SK-N-SH treated with all-trans-retinoic acid at 6 μM for 48 hours (cell line): ENCODE measurements around the gene STPG2.

ENCODE experiments used
- ATAC-seq: fragments of 200-7000 bp; cut with Tn5 transposase; 3 replicates; pipeline ENCODE4 v1.9.1; 2020; ENCODE audit warnings: mild to moderate bottlenecking, moderate library complexity
- ARNTL ChIP-seq: fragments of 450-650 bp; formaldehyde crosslinking; IDR thresholded peaks from 2 replicates; pipeline ENCODE4 v1.5.0; 2020; ENCODE audit warnings: low read depth, mild to moderate bottlenecking, moderate library complexity, borderline replicate concordance
- BACH2 ChIP-seq: fragments of 250-450 bp; sonication (Bioruptor Pico); IDR thresholded peaks from 2 replicates; pipeline ENCODE4 v1.9.0; 2021; ENCODE audit warnings: mild to moderate bottlenecking, borderline replicate concordance
- CSDC2 ChIP-seq: fragments of 250-450 bp; sonication (Bioruptor Pico); IDR thresholded peaks from 2 replicates; pipeline ENCODE4 v1.5.0; 2020; ENCODE audit warnings: mild to moderate bottlenecking, moderate library complexity
- ESRRG ChIP-seq: fragments of 250-450 bp; sonication (Bioruptor Pico); IDR thresholded peaks from 2 replicates; pipeline ENCODE4 v1.6.1; 2021; ENCODE audit warnings: mild to moderate bottlenecking
- ISL1 ChIP-seq: fragments of 250-450 bp; sonication (Bioruptor Pico); IDR thresholded peaks from 2 replicates; pipeline ENCODE4 v2.1.2; 2022; ENCODE audit warnings: mild to moderate bottlenecking, moderate library complexity
- OSR1 ChIP-seq: fragments of 250-450 bp; sonication (Bioruptor Pico); IDR thresholded peaks from 2 replicates; pipeline ENCODE4 v1.8.0; 2022; ENCODE audit warnings: moderate library complexity, mild to moderate bottlenecking, inconsistent platforms
- PPARA ChIP-seq: fragments of 250-450 bp; sonication (Bioruptor Pico); IDR thresholded peaks from 2 replicates; pipeline ENCODE4 v1.5.0; 2020; ENCODE audit warnings: mild to moderate bottlenecking, borderline replicate concordance
- RARB ChIP-seq: fragments of 250-450 bp; sonication (Bioruptor Pico); IDR thresholded peaks from 2 replicates; pipeline ENCODE4 v1.8.0; 2021; ENCODE audit warnings: mild to moderate bottlenecking, moderate library complexity
- SNAI2 ChIP-seq: fragments of 250-450 bp; sonication (Bioruptor Pico); IDR thresholded peaks from 2 replicates; pipeline ENCODE4 v1.5.0; 2020; ENCODE audit warnings: mild to moderate bottlenecking, moderate library complexity
- TCF4 ChIP-seq: fragments of 250-450 bp; sonication (Bioruptor Pico); IDR thresholded peaks from 2 replicates; pipeline ENCODE4 v1.8.0; 2021; ENCODE audit warnings: mild to moderate bottlenecking, moderate library complexity, borderline replicate concordance
- TOX ChIP-seq: fragments of 250-450 bp; sonication (Bioruptor Pico); IDR thresholded peaks from 2 replicates; pipeline ENCODE4 v1.8.0; 2021; ENCODE audit warnings: mild to moderate bottlenecking, moderate library complexity, borderline replicate concordance
- ZC3H10 ChIP-seq: fragments of 250-450 bp; sonication (Bioruptor Pico); IDR thresholded peaks from 2 replicates; pipeline ENCODE4 v1.5.1; 2021; ENCODE audit warnings: mild to moderate bottlenecking, moderate library complexity
- ZFP30 ChIP-seq: fragments of 450-650 bp; formaldehyde crosslinking; IDR thresholded peaks from 2 replicates; pipeline ENCODE4 v1.5.0; 2022; ENCODE audit warnings: mild to moderate bottlenecking, moderate library complexity
- ZNF565 ChIP-seq: fragments of 450-650 bp; formaldehyde crosslinking; conservative IDR thresholded peaks from 2 replicates; pipeline ENCODE4 v1.5.0; 2020; ENCODE audit warnings: low read depth, mild to moderate bottlenecking, moderate library complexity
- ZNF70 ChIP-seq: fragments of 450-650 bp; formaldehyde crosslinking; IDR thresholded peaks from 2 replicates; pipeline ENCODE4 v1.5.0; 2020; ENCODE audit warnings: mild to moderate bottlenecking, moderate library complexity
- TF ChIP-seq, protein P1 (sequence below): fragments of 250-450 bp; sonication (Bioruptor Pico); IDR thresholded peaks from 2 replicates; pipeline ENCODE4 v1.8.0; 2020; ENCODE audit warnings: mild to moderate bottlenecking, moderate library complexity, borderline replicate concordance
- TF ChIP-seq, protein P2 (sequence below): fragments of 250-450 bp; sonication (Bioruptor Pico); IDR thresholded peaks from 2 replicates; pipeline ENCODE4 v1.5.0; 2020; ENCODE audit warnings: mild to moderate bottlenecking, moderate library complexity
- TF ChIP-seq, protein P3 (sequence below): fragments of 250-450 bp; sonication (Bioruptor Pico); IDR thresholded peaks from 2 replicates; pipeline ENCODE4 v1.5.1; 2021; ENCODE audit warnings: mild to moderate bottlenecking, moderate library complexity
- TF ChIP-seq, protein P4 (sequence below): fragments of 250-450 bp; sonication (Bioruptor Pico); IDR thresholded peaks from 2 replicates; pipeline ENCODE4 v1.8.0; 2021; ENCODE audit warnings: low read depth, mild to moderate bottlenecking, moderate library complexity, borderline replicate concordance

Gene STPG2

DNA sequence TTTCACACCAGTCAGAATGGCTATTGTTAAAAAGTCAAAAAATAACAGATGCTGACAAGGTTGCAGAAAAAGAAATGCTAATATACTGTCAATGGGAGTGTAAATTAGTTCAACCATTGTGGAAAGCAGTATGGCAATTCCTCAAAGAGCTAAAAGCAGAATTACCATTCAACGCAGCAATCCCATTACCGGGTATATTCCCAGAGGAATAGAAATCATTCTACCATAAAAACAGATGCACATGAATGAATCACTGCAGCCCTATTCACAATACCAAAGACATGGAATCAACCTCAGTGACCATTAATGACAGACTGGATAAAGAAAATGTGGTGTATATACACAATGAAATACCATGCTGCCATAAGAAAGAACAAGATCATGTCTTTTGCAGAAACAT lies 243.0 kb downstream of the STPG2 start:
- TF ChIP-seq ZC3H10 (CRISPR knock-in tag) = no peak
- TF ChIP-seq PPARA (CRISPR knock-in tag) = no peak
- TF ChIP-seq BACH2 (CRISPR knock-in tag) = no peak
- no peak for TF ChIP-seq ESRRG
- no peak for TF ChIP-seq SNAI2 (CRISPR knock-in tag)
- no peak for TF ChIP-seq ARNTL (CRISPR knock-in tag)
- TF ChIP-seq, protein P1, sequence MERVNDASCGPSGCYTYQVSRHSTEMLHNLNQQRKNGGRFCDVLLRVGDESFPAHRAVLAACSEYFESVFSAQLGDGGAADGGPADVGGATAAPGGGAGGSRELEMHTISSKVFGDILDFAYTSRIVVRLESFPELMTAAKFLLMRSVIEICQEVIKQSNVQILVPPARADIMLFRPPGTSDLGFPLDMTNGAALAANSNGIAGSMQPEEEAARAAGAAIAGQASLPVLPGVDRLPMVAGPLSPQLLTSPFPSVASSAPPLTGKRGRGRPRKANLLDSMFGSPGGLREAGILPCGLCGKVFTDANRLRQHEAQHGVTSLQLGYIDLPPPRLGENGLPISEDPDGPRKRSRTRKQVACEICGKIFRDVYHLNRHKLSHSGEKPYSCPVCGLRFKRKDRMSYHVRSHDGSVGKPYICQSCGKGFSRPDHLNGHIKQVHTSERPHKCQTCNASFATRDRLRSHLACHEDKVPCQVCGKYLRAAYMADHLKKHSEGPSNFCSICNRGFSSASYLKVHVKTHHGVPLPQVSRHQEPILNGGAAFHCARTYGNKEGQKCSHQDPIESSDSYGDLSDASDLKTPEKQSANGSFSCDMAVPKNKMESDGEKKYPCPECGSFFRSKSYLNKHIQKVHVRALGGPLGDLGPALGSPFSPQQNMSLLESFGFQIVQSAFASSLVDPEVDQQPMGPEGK (CRISPR knock-in tag) = no peak
- TF ChIP-seq, protein P2, sequence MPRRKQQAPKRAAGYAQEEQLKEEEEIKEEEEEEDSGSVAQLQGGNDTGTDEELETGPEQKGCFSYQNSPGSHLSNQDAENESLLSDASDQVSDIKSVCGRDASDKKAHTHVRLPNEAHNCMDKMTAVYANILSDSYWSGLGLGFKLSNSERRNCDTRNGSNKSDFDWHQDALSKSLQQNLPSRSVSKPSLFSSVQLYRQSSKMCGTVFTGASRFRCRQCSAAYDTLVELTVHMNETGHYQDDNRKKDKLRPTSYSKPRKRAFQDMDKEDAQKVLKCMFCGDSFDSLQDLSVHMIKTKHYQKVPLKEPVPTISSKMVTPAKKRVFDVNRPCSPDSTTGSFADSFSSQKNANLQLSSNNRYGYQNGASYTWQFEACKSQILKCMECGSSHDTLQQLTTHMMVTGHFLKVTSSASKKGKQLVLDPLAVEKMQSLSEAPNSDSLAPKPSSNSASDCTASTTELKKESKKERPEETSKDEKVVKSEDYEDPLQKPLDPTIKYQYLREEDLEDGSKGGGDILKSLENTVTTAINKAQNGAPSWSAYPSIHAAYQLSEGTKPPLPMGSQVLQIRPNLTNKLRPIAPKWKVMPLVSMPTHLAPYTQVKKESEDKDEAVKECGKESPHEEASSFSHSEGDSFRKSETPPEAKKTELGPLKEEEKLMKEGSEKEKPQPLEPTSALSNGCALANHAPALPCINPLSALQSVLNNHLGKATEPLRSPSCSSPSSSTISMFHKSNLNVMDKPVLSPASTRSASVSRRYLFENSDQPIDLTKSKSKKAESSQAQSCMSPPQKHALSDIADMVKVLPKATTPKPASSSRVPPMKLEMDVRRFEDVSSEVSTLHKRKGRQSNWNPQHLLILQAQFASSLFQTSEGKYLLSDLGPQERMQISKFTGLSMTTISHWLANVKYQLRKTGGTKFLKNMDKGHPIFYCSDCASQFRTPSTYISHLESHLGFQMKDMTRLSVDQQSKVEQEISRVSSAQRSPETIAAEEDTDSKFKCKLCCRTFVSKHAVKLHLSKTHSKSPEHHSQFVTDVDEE = no peak
- no peak for TF ChIP-seq TOX
- no peak for TF ChIP-seq ZNF70
- TF ChIP-seq ZNF565 (CRISPR knock-in tag) = no peak
- TF ChIP-seq RARB = no peak
- TF ChIP-seq, protein P3, sequence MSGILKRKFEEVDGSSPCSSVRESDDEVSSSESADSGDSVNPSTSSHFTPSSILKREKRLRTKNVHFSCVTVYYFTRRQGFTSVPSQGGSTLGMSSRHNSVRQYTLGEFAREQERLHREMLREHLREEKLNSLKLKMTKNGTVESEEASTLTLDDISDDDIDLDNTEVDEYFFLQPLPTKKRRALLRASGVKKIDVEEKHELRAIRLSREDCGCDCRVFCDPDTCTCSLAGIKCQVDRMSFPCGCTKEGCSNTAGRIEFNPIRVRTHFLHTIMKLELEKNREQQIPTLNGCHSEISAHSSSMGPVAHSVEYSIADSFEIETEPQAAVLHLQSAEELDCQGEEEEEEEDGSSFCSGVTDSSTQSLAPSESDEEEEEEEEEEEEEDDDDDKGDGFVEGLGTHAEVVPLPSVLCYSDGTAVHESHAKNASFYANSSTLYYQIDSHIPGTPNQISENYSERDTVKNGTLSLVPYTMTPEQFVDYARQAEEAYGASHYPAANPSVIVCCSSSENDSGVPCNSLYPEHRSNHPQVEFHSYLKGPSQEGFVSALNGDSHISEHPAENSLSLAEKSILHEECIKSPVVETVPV (CRISPR knock-in tag) = no peak
- TF ChIP-seq, all 23 proteins: peak for 0
- ATAC-seq = no peak

DNA sequence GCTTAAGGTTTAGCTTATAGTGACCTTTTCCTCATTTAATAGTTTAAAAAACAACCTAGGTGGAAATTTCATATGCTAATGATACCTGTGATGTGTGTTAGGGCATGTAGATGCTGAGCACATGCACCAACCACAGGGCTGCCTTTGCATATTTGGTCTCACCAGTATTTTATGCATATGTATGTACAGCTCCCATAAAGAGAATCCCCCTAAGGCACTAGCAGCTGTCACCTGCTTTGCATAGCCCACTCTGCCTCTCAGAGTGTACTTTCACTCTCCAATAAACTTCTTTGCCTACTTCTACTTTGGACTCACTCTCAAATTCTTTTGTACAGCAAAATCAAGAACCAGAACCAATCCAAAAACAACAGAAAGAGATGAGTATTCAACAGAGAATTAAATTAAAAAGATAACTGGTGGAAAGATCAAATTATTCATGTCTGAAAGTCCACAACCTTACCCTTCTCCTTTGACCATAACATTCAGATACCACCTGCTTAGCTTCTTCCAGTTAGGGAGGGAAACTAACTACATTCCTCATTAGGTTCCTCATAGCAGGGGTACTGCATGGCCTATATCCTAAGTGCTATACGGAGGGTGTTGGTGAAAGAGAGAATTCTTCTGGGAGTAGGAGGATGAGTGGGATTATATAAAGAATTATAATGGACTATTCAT lies 250.5 kb downstream of the STPG2 start:
- ATAC-seq = no peak
- TF ChIP-seq ISL1 (CRISPR knock-in tag) (peak; percentile 72), ZFP30 (CRISPR knock-in tag) (no peak), SNAI2 (CRISPR knock-in tag) (0 out of 2 replicates have a peak, but pooled peaks have one; percentile 23)

DNA sequence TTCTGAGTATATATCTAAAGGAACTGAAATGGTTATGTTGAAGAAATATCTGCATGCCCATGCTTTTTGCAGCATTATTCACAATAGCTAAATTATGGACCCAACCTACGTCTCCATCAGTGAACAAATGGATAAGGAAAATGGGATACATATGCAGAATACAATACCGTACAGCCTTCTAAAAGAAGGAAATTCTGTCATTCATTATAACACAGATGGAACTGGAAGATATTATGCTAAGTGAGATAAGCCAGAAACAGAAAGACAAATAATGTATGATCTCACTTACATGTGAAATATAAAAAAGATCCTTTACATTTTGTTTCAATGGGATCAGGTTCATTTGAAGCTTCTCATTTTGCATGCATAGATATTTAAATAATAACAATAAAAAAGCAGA lies 263.3 kb downstream of the STPG2 start:
- ATAC-seq = no peak

More for the DNA sequence above, 263.3 kb downstream of the STPG2 start:
- TF ChIP-seq ZNF565 (CRISPR knock-in tag) = no peak
- no peak for TF ChIP-seq ISL1 (CRISPR knock-in tag)
- TF ChIP-seq CSDC2 (CRISPR knock-in tag) = no peak
- TF ChIP-seq BACH2 (CRISPR knock-in tag) = no peak
- no peak for TF ChIP-seq ZFP30 (CRISPR knock-in tag)
- TF ChIP-seq, protein P4, sequence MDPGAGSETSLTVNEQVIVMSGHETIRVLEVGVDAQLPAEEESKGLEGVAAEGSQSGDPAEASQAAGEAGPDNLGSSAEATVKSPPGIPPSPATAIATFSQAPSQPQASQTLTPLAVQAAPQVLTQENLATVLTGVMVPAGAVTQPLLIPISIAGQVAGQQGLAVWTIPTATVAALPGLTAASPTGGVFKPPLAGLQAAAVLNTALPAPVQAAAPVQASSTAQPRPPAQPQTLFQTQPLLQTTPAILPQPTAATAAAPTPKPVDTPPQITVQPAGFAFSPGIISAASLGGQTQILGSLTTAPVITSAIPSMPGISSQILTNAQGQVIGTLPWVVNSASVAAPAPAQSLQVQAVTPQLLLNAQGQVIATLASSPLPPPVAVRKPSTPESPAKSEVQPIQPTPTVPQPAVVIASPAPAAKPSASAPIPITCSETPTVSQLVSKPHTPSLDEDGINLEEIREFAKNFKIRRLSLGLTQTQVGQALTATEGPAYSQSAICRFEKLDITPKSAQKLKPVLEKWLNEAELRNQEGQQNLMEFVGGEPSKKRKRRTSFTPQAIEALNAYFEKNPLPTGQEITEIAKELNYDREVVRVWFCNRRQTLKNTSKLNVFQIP = no peak
- no peak for TF ChIP-seq ZNF70
- TF ChIP-seq, protein P3 (CRISPR knock-in tag) = no peak
- TF ChIP-seq OSR1 = no peak
- no peak for TF ChIP-seq TCF4 (CRISPR knock-in tag)
- no peak for TF ChIP-seq PPARA (CRISPR knock-in tag)
- TF ChIP-seq, protein P1 (CRISPR knock-in tag) = no peak
- no peak for TF ChIP-seq ESRRG
- TF ChIP-seq SNAI2 (CRISPR knock-in tag) = no peak
- TF ChIP-seq ARNTL (CRISPR knock-in tag) = no peak
